MM.1S (cell line): ENCODE results near the gene GOLGA6A.
"Not testable (repeated sequence)": the region's sequence is repeated elsewhere in the genome, so short reads cannot be mapped to it uniquely, and the experiment has no call there.

ENCODE experiments used
- DNase-seq: peaks from one replicate; pipeline ENCODE4 v3.0.0-alpha.2; 2015
- H2AFZ ChIP-seq: fragments of 300-600 bp; sonication (generic); 2 replicates; pipeline ENCODE4 v1.6.0; 2016; ENCODE audit warnings: antibody characterized with exemption, low read length
- H3F3A ChIP-seq: fragments of 300-600 bp; sonication (generic); 2 replicates; pipeline ENCODE4 v1.6.1; 2016; ENCODE audit warnings: mild to moderate bottlenecking, antibody characterized with exemption, low read length, moderate library complexity, mixed read lengths; ENCODE audit not compliant: insufficient read depth
- H3K27ac ChIP-seq: fragments of 300-600 bp; sonication (generic); 2 replicates; pipeline ENCODE4 v1.5.1; 2016; ENCODE audit warnings: mild to moderate bottlenecking, low read length
- H3K27me3 ChIP-seq: fragments of 300-600 bp; sonication (generic); replicated peaks from 2 replicates; pipeline ENCODE4 v1.6.0; 2016; ENCODE audit warnings: low read length; ENCODE audit not compliant: insufficient read depth
- H3K36me3 ChIP-seq: fragments of 300-600 bp; sonication (generic); replicated peaks from 2 replicates; pipeline ENCODE4 v1.6.1; 2016; ENCODE audit warnings: mild to moderate bottlenecking, low read length, mixed read lengths; ENCODE audit not compliant: insufficient read depth
- H3K4me1 ChIP-seq: fragments of 300-600 bp; sonication (generic); 2 replicates; pipeline ENCODE4 v1.6.1; 2016; ENCODE audit warnings: low read length, mixed read lengths
- H3K4me2 ChIP-seq: fragments of 300-600 bp; sonication (generic); 2 replicates; pipeline ENCODE4 v1.6.0; 2016; ENCODE audit warnings: low read depth, low read length
- H3K4me3 ChIP-seq: fragments of 300-600 bp; sonication (generic); 2 replicates; pipeline ENCODE4 v1.5.1; 2016; ENCODE audit warnings: low read length, mixed read lengths
- H3K79me2 ChIP-seq: fragments of 300-600 bp; sonication (generic); 2 replicates; pipeline ENCODE4 v1.6.1; 2016; ENCODE audit warnings: mixed run types, low read length, mixed read lengths
- H3K9ac ChIP-seq: fragments of 300-600 bp; sonication (generic); 2 replicates; pipeline ENCODE4 v1.6.1; 2016; ENCODE audit warnings: low read length, mixed read lengths
- H3K9me2 ChIP-seq: fragments of 300-600 bp; sonication (generic); replicated peaks from 2 replicates; pipeline ENCODE4 v1.6.1; 2016; ENCODE audit warnings: mild to moderate bottlenecking, low read length, mixed read lengths; ENCODE audit not compliant: insufficient read depth
- H3K9me3 ChIP-seq: fragments of 300-600 bp; sonication (generic); replicated peaks from 2 replicates; pipeline ENCODE4 v1.6.1; 2016; ENCODE audit warnings: mild to moderate bottlenecking, low read length, mixed read lengths; ENCODE audit not compliant: insufficient read depth
- H4K20me1 ChIP-seq: fragments of 300-600 bp; sonication (generic); 2 replicates; pipeline ENCODE4 v1.6.1; 2016; ENCODE audit warnings: mild to moderate bottlenecking, low read length, moderate library complexity, mixed read lengths; ENCODE audit not compliant: insufficient read depth
- EZH2 ChIP-seq: fragments of 300-600 bp; sonication (generic); optimal IDR thresholded peaks from 2 replicates; pipeline ENCODE3; 2017; ENCODE audit warnings: low read depth, mild to moderate bottlenecking, antibody characterized with exemption, low read length, mixed read lengths
- EZH2phosphoT487 ChIP-seq: fragments of 300-600 bp; sonication (generic); IDR thresholded peaks from 2 replicates; pipeline ENCODE4 v1.6.1; 2018; ENCODE audit warnings: antibody characterized with exemption, low read length
- TF ChIP-seq, protein P1 (sequence below): fragments of 300-600 bp; sonication (generic); IDR thresholded peaks from 2 replicates; pipeline ENCODE4 v1.5.1; 2016; ENCODE audit warnings: antibody characterized with exemption, low read length, mixed read lengths

The GOLGA6A gene

DNA sequence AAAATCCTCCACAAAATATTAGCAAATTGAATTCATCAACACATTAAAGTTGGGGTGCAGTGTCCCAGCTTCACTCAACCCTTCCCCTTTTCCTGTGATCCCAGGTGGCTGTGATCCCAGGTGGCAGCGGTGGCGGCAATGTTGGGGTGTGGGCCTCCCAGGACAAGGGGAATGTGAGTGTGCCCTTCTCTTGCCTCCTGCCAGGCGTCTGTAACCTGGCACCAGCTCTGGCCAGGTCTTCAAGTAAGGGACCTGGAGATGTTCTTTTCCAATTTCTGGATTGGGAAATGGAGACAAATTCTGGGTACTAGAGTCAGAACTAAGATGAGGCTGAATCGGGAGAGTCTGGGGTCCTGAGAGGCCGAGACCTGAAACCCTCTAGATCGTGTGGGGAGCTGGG is 20.1 kb downstream of the GOLGA6A start:
- Histone ChIP-seq H3K27ac (no peak overlapping the region), H3K4me2 (no peak overlapping the region)
- TF ChIP-seq EZH2phosphoT487 (no peak), EZH2 (no peak)
- TF ChIP-seq, protein P1, sequence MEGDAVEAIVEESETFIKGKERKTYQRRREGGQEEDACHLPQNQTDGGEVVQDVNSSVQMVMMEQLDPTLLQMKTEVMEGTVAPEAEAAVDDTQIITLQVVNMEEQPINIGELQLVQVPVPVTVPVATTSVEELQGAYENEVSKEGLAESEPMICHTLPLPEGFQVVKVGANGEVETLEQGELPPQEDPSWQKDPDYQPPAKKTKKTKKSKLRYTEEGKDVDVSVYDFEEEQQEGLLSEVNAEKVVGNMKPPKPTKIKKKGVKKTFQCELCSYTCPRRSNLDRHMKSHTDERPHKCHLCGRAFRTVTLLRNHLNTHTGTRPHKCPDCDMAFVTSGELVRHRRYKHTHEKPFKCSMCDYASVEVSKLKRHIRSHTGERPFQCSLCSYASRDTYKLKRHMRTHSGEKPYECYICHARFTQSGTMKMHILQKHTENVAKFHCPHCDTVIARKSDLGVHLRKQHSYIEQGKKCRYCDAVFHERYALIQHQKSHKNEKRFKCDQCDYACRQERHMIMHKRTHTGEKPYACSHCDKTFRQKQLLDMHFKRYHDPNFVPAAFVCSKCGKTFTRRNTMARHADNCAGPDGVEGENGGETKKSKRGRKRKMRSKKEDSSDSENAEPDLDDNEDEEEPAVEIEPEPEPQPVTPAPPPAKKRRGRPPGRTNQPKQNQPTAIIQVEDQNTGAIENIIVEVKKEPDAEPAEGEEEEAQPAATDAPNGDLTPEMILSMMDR = no peak

DNA sequence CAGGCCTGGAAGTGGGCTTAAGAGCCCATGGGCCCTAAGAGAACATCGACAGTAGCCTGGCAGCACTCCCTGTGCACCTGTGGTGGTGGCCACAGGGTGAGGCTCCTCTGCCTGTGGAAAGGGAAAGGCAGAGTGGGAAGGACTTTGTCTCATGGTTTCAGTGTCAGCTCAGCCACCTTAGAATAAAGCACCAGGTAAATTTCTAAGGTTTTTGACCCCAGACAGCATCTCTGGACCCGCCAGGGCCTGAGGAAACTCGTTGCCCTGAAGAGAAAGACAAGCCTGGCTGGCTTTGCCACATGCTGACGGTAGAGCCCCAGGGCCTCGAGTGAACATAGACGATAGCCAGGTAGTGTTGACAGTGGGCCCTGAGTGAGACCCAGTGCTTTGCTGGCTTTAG is 22.1 kb downstream of the GOLGA6A start:
- no peaks in the 10 kb centered on the region for H3F3A ChIP-seq
- no peaks in the 10 kb centered on the region for H3K36me3 ChIP-seq
- H3K9me2 ChIP-seq = no peaks in the 10 kb centered on the region
- no peaks in the 10 kb centered on the region for H3K4me1 ChIP-seq
- no peak overlapping the region for H3K27ac ChIP-seq
- H4K20me1 ChIP-seq = no peaks in the 10 kb centered on the region
- H3K4me3 ChIP-seq = no peak overlapping the region
- no peak overlapping the region for H2AFZ ChIP-seq
- TF ChIP-seq EZH2 = no peak
- no peak for TF ChIP-seq EZH2phosphoT487
- TF ChIP-seq, protein P1 = no peak
- no peaks in the 10 kb centered on the region for H3K79me2 ChIP-seq
- H3K9me3 ChIP-seq = no peaks in the 10 kb centered on the region
- no peak overlapping the region for H3K9ac ChIP-seq
- DNase-seq = no peak
- H3K27me3 ChIP-seq = peaks cover 3% of the 10 kb centered on the region
- no peak overlapping the region for H3K4me2 ChIP-seq

More for the DNA sequence above, 20.1 kb downstream of the GOLGA6A start:
- Histone ChIP-seq H3K79me2 (no peaks in the 10 kb centered on the region), H3K9me3 (no peaks in the 10 kb centered on the region), H3F3A (no peaks in the 10 kb centered on the region), H4K20me1 (no peaks in the 10 kb centered on the region), H3K27me3 (no peaks in the 10 kb centered on the region), H2AFZ (no peak overlapping the region), H3K9me2 (no peaks in the 10 kb centered on the region), H3K4me1 (no peaks in the 10 kb centered on the region), H3K9ac (no peak overlapping the region), H3K36me3 (no peaks in the 10 kb centered on the region), H3K4me3 (no peak overlapping the region)
- no peak for DNase-seq

DNA sequence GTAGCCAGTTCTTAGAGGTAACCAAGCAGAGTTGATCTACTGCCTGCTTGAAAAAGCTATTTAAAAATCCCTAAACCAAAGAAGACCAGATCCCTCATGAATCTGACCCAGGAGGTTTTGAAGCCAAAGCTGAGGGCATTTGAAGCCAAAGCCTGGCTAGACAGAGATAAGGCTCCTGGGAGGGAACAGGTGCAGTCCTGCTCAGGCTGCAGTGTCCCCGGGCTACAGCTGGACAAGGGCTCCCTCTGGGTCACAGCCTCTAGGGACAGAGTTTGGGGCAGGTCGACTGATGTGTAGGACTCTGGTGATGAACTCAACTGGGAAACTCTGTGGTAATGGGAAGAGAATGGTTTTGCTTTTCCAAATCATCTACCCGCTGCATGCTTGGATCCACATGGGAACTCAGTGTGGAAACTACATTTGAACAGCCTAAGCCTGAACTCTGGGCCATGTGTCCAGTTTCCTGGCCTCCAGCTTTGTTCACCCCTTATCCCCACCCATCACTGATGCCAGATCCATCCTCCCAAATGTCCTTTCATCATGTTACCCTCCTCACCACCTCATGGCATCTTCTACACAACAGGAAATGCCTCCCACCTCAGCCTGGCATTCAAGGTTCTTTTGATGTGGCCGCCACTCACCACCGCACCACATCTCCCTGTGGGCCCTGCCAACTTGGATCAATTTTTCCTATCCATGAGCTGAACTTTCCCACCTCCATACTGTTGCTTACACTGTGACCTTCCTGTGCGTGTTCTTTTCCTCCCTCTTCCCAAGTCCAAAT is 23.1 kb downstream of the GOLGA6A start:
- H3K4me1 ChIP-seq, DNase-seq, H3K4me2 ChIP-seq, H3F3A ChIP-seq, H3K27ac ChIP-seq, H3K9me3 ChIP-seq, H3K79me2 ChIP-seq, H2AFZ ChIP-seq, H3K9me2 ChIP-seq, H4K20me1 ChIP-seq, H3K9ac ChIP-seq, H3K27me3 ChIP-seq, H3K4me3 ChIP-seq, H3K36me3 ChIP-seq: not testable (repeated sequence)

DNA sequence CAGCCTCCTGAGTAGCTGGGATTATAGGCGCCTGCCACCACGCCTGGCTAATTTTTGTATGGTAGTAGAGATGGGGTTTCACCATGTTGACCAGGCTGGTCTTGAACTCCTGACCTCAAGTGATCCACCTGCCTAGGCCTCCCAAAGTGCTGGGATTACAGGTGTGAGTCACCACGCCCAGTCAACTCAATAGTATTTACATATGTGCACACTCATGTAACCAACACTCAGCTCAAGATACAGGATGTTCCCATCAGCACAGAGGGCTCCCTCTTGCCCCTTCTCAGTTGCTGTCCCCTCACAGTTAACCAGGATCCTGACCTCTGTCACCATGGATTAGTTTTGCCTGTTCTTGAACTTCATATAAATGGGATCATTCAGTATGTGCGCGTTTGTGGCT is 26.0 kb downstream of the GOLGA6A start:
- peaks cover 12% of the 10 kb centered on the region for H3K27me3 ChIP-seq
- H3K79me2 ChIP-seq, H3K9me2 ChIP-seq: not testable (repeated sequence)

More for the DNA sequence above, 26.0 kb downstream of the GOLGA6A start:
- H3K4me2 ChIP-seq, H3K4me1 ChIP-seq, H3F3A ChIP-seq, H3K9me3 ChIP-seq, H3K27ac ChIP-seq, H3K36me3 ChIP-seq, H3K9ac ChIP-seq, H2AFZ ChIP-seq, H4K20me1 ChIP-seq, DNase-seq, H3K4me3 ChIP-seq: not testable (repeated sequence)
